Omental fat pad (tissue), 4 donors: ENCODE data around the gene PRPF18. TPM values are rescaled to one million over a fixed set of nuclear protein-coding genes. Genes with fewer than 3 reads are reported as not detected.

Experiments
- ATAC-seq: fragments of 150-250 bp; one replicate; pipeline ENCODE4 v1.9.1; 2016; ENCODE audit warnings: mild to moderate bottlenecking, moderate library complexity; ENCODE audit not compliant: low FRiP score
- DNase-seq: peaks from one replicate; pipeline ENCODE4 v3.0.0-alpha.2; 2019; ENCODE audit warnings: low spot score
- CTCF ChIP-seq, 3 donors: fragments of 450-650 bp; IDR thresholded peaks; one replicate each; pipeline ENCODE4 v1.5.1; 2016 to 2017; ENCODE audit warnings: antibody characterized with exemption in 3 of 3, mild to moderate bottlenecking in 3 of 3, moderate library complexity in 2 of 3
- total RNA-seq, 4 donors: library from RNA; depleted of rRNA; stranded (reverse); fragments of >200 nt; gene quantifications; one replicate each; pipeline ENCODE4 v1.1.0, GENCODE V29; 2016

PRPF18 gene
- total RNA-seq, 4 donors from 2014 or later, result 21.2 to 32.9 (median 25.3) TPM

- ATAC-seq (no peak), DNase-seq (no peak)
- no peak for TF ChIP-seq CTCF (IDR thresholded peaks at IDR 0.05)
Observed at GRCh38 chr10:13636776-13637175, 50.0 kb downstream of the PRPF18 start.

- no peak for DNase-seq
Observed at GRCh38 chr10:13637303-13637856, 50.6 kb downstream of the PRPF18 start.

GRCh38 chr10:13637894-13638293 lies 51.1 kb downstream of the PRPF18 start:
- ATAC-seq (no peak), DNase-seq (no peak)
- no peak for TF ChIP-seq CTCF (IDR thresholded peaks at IDR 0.05)

More at GRCh38 chr10:13637303-13637856, 50.6 kb downstream of the PRPF18 start:
- no peak for TF ChIP-seq CTCF (IDR thresholded peaks at IDR 0.05)
- ATAC-seq, result no peak

- TF ChIP-seq CTCF (IDR thresholded peaks at IDR 0.05), result no peak
- ATAC-seq, result no peak
- no peak for DNase-seq
Observed at GRCh38 chr10:13642293-13642692, 55.5 kb downstream of the PRPF18 start.

GRCh38 chr10:13643016-13643415 lies 56.3 kb downstream of the PRPF18 start:
- ATAC-seq, result no peak
- DNase-seq, result no peak
- TF ChIP-seq CTCF (IDR thresholded peaks at IDR 0.05), result no peak

- DNase-seq (no peak), ATAC-seq (no peak)
- no peak for TF ChIP-seq CTCF (IDR thresholded peaks at IDR 0.05)
Observed at GRCh38 chr10:13644866-13645265, 58.1 kb downstream of the PRPF18 start.

- TF ChIP-seq CTCF (IDR thresholded peaks at IDR 0.05), result no peak
- ATAC-seq (no peak), DNase-seq (no peak)
Observed at GRCh38 chr10:13648425-13648824, 61.7 kb downstream of the PRPF18 start.
